ENCODE data around the gene PCBP3. TPM values are rescaled to one million over a fixed set of nuclear protein-coding genes. Genes with fewer than 3 reads are reported as not detected.
A peak's percentile ranks its signal among the peaks of the same experiment; 100 is the strongest.
"Not testable (repeated sequence)": the region's sequence is repeated elsewhere in the genome, so short reads cannot be mapped to it uniquely, and the experiment has no call there.

The PCBP3 gene
- total and polyA plus RNA-seq, 2 experiments from 2014 or later = 3.4 to 4.3 TPM

DNA sequence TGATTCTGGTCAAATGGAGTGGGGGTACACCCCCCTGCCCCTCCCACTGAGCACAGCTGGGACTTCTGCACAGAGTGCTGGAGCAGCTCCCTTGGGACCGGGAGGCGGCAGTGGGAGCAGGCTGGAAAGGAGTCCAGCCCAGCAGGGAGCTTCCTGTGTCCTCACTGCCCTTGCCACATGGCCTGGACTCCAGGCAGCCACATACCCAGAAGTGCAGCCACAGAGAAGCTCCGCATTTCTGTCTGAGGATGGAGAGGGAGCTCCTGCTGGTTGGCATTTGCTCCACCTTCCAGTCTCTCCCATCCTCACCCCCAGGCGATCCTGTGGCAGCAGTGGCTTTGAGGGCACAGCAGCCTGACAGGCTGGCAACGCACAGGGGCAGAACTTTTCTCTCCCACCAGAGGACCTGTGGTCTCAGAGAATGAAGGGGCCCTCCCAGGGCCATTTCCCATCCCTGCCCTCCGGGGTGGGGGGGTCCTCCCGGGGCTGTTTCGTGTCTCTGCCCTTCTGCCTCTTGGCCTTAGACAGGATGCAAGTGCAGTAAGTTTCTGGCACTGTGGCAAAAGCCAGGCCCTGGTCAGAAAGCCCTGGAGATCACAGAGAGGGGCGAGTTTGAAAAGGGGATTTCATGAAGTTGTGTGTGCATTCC is 234.4 kb downstream of the PCBP3 start:
- TF ChIP-seq, protein P1, sequence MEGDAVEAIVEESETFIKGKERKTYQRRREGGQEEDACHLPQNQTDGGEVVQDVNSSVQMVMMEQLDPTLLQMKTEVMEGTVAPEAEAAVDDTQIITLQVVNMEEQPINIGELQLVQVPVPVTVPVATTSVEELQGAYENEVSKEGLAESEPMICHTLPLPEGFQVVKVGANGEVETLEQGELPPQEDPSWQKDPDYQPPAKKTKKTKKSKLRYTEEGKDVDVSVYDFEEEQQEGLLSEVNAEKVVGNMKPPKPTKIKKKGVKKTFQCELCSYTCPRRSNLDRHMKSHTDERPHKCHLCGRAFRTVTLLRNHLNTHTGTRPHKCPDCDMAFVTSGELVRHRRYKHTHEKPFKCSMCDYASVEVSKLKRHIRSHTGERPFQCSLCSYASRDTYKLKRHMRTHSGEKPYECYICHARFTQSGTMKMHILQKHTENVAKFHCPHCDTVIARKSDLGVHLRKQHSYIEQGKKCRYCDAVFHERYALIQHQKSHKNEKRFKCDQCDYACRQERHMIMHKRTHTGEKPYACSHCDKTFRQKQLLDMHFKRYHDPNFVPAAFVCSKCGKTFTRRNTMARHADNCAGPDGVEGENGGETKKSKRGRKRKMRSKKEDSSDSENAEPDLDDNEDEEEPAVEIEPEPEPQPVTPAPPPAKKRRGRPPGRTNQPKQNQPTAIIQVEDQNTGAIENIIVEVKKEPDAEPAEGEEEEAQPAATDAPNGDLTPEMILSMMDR (IDR thresholded peaks at IDR 0.05; ENCODE audit: low read depth, low read length) = no peak
- Histone ChIP-seq H3K27me3 (no peaks in the 10 kb centered on the region), H3K9me3 (ENCODE audit: low read depth) (no peaks in the 10 kb centered on the region), H3K4me1 (ENCODE audit: low read depth) (no peaks in the 10 kb centered on the region), H3K27ac (no peak overlapping the region), H3K4me3 (no peak overlapping the region), H3K36me3 (no peaks in the 10 kb centered on the region)
- peak in 1 of 2 donors; percentile 28 for DNase-seq (ENCODE audit: low read depth in 1 of 2, low spot score in 1 of 2)

DNA sequence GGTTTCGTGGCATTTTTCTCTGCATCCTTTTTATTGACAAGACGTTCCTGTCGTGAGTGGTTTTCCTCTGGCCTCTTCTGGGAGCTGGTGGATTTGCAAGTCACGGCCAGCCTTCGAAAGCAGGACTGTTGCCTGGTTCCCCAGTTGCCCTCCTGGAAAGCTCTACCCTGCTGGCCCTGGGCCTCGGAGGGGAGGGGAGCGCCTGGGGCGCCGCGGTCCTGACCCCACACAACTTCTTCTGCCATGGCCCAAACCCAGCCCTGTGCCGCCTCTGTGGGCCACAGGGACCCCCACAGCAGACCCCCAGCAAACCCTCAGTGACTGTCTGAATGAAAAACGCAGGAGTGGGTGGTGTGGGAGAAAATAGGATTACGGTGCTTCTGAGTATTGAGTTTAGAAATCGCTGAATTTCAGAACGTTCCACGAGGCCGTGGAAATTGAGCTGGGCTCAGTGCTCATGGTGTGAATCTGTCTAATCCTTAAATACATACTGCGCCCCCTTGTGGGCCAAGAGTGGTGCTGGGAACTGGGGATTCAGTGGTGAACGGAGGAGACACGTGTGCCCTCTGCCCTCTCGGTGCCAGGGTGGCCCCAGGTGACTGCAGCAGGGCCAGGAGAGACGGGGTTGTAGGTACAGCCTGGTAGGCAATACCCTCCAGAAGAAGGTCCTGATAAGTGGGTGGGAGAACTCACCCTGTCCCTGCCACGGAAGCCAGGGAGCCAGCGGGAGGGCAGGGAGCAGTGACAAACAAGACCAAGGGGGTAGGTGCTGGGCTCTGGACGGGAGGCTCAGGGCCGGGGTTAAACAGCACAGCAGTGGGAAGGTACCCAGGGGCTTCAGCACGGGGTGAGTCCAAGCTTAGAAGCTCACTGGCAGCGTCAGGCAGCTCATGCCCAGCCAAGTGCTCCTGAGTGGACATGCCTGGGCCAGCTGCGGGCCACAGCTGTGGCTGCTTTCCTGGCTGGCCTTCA is 236.9 kb downstream of the PCBP3 start:
- no peak overlapping the region for H3K27ac ChIP-seq
- no peaks in the 10 kb centered on the region for H3K4me1 ChIP-seq (ENCODE audit: low read depth)
- H3K9me3 ChIP-seq (ENCODE audit: low read depth) = no peaks in the 10 kb centered on the region
- H3K27me3 ChIP-seq = no peaks in the 10 kb centered on the region
- no peaks in the 10 kb centered on the region for H3K36me3 ChIP-seq
- H3K4me3 ChIP-seq = no peak overlapping the region
- TF ChIP-seq, protein P1 (IDR thresholded peaks at IDR 0.05; ENCODE audit: low read depth, low read length) = peak; percentile 76
- peak; percentile 84 to 90 for DNase-seq (ENCODE audit: low read depth in 1 of 2, low spot score in 1 of 2)

DNA sequence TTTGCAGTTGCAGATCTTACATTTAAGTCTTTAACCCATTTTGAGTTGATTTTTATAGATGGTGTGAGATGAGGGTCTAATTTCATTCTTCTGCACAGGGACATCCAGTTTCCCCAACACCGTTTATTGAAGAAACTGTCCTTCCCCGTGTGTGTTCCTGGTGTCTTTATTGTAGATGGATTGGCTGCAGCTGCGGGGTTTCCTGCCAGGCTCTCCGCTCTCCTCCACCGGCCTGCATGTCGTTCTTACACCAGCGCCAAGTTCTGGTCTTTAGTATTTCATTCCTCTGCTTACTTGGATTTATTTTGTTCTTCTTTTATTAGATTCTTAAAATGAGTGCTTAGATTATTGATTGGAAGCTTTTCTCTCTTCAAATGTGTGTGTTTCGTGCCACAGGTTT is 239.1 kb downstream of the PCBP3 start:
- Histone ChIP-seq H3K27me3 (no peaks in the 10 kb centered on the region), H3K36me3 (no peaks in the 10 kb centered on the region), H3K9me3 (ENCODE audit: low read depth) (no peaks in the 10 kb centered on the region), H3K4me1 (ENCODE audit: low read depth) (peaks cover 6% of the 10 kb centered on the region), H3K4me3 (no peak overlapping the region), H3K27ac (no peak overlapping the region)
- DNase-seq (ENCODE audit: low read depth in 1 of 2, low spot score in 1 of 2) = no peak
- TF ChIP-seq, protein P1 (IDR thresholded peaks at IDR 0.05; ENCODE audit: low read depth, low read length) = no peak

DNA sequence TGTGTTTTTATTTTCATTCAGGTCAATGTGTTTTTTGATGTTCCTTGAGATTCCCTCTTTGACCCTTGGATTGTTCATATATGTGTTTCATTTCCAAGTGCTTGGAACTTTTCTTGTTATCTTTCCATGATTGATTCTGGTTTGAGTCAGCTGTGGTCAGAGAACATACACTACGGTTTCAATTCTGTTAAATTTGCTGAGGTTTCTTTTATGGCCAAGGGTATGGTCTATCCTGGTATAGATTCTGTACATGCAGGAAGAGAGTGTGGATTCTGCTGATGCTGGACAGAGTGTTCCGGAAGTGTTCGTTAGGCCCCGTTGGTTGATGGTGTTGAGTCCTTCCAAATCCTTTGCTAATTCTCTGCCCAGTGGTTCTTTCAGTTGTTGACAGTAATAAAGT is 239.6 kb downstream of the PCBP3 start:
- TF ChIP-seq, protein P1 (IDR thresholded peaks at IDR 0.05; ENCODE audit: low read depth, low read length) = no peak
- no peaks in the 10 kb centered on the region for H3K36me3 ChIP-seq
- no peak for DNase-seq (ENCODE audit: low read depth in 1 of 2, low spot score in 1 of 2)
- no peak overlapping the region for H3K27ac ChIP-seq
- H3K4me1 ChIP-seq (ENCODE audit: low read depth) = peaks cover 11% of the 10 kb centered on the region
- H3K27me3 ChIP-seq = no peaks in the 10 kb centered on the region
- H3K4me3 ChIP-seq = no peak overlapping the region
- no peaks in the 10 kb centered on the region for H3K9me3 ChIP-seq (ENCODE audit: low read depth)

DNA sequence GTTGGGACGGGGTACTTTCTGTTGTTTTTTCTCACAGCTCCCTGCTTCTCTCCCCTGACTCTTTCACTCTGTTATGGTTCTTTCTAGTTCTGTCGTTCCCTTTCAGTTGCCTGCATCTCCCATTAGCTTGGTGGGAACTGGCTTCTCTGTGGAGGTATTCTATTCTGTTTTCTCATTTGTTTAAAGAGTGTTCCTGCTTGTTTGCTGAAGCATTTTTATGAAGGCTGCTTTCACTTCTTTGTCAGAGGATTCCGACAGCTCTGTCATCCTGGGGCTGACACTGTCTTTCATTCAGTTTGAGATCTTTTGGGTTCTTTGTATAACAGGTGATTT is 242.0 kb downstream of the PCBP3 start:
- Histone ChIP-seq H3K4me3 (no peak overlapping the region), H3K9me3 (ENCODE audit: low read depth) (no peaks in the 10 kb centered on the region), H3K27ac (no peak overlapping the region), H3K27me3 (no peaks in the 10 kb centered on the region), H3K36me3 (no peaks in the 10 kb centered on the region), H3K4me1 (ENCODE audit: low read depth) (peaks cover 18% of the 10 kb centered on the region)
- TF ChIP-seq, protein P1 (IDR thresholded peaks at IDR 0.05; ENCODE audit: low read depth, low read length) = no peak
- DNase-seq (ENCODE audit: low read depth in 1 of 2, low spot score in 1 of 2) = no peak

DNA sequence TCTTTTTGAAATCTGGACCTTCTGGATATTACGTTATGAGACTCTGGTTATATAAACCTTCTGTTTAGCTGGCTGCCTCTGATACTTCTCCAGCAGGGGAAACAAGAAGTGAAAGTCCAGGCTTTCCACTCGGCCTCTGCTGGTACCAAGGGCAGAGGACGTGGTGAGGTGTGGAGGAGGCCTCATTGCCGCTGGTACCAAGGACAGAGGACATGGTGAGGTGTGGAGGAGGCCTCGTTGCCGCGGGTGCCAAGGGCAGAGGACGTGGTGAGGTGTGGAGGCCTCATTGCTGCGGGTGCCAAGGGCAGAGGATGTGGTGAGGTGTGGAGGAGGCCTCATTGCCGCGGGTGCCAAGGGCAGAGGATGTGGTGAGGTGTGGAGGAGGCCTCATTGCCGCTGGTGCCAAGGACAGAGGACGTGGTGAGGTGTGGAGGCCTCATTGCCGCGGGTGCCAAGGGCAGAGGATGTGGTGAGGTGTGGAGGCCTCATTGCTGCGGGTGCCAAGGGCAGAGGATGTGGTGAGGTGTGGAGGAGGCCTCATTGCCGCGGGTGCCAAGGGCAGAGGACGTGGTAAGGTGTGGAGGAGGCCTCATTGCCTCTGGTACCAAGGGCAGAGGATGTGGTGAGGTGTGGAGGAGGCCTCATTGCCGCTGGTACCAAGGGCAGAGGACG is 242.5 kb downstream of the PCBP3 start:
- H3K36me3 ChIP-seq; H3K4me3 ChIP-seq; H3K27me3 ChIP-seq; H3K9me3 ChIP-seq (ENCODE audit: low read depth); H3K27ac ChIP-seq; DNase-seq (ENCODE audit: low read depth in 1 of 2, low spot score in 1 of 2): not testable (repeated sequence)
- H3K4me1 ChIP-seq (ENCODE audit: low read depth) = peaks cover 18% of the 10 kb centered on the region
